Measurements from ENCODE around the gene FKBP1C.
"Not testable (repeated sequence)": the region's sequence is repeated elsewhere in the genome, so short reads cannot be mapped to it uniquely, and the experiment has no call there.

The FKBP1C gene

GRCh38 chr6:63211343-63211742 lies at the start of gene FKBP1C:
FKBP1C (plus strand) TSS chr6:63211469.
- DNase-seq: not testable (repeated sequence)

DNA sequence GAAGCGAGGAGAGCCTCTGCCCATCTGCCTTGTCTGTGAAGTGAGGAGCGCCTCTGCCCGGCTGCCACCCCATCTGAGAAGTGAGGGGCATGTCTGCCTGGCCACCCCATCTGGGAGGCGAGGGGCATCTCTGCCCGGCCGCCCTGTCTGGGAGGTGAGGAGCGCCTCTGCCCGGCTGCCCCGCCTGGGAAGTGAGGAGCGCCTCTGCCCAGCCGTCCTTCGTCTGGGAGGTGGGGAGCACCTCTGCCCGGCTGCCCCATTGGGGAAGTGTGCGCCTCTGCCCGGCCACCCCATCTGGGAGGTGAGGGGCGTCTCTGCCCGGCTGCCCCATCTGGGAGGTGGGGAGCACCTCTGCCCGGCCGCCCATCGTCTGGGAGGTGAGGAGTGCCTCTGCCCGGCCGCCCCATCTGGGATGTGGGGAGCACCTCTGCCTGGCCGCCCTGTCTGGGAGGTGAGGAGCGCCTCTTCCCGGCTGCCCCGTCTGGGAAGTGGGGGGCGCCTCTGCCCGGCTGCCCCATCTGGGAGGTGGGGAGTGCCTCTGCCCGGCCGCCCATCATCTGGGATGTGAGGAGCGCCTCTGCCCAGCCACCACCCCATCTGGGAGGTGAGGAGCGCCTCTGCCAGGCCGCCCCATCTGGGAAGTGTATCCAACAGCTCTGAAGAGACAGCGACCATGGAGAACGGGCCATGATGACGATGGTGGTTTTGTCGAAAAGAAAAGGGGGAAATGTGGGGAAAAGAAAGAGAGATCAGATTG lies 47.0 kb upstream of the FKBP1C start:
- not testable (repeated sequence) for DNase-seq

- no peak for DNase-seq
These were observed 37.1 kb upstream of the FKBP1C start for GRCh38 chr6:63174173-63174572.

- no peak for DNase-seq
These were observed 35.1 kb upstream of the FKBP1C start for GRCh38 chr6:63176181-63176580.

- DNase-seq: no peak
These were observed 30.9 kb upstream of the FKBP1C start for GRCh38 chr6:63180367-63180766.

- DNase-seq: no peak
These were observed 24.3 kb upstream of the FKBP1C start for GRCh38 chr6:63186970-63187369.

DNA sequence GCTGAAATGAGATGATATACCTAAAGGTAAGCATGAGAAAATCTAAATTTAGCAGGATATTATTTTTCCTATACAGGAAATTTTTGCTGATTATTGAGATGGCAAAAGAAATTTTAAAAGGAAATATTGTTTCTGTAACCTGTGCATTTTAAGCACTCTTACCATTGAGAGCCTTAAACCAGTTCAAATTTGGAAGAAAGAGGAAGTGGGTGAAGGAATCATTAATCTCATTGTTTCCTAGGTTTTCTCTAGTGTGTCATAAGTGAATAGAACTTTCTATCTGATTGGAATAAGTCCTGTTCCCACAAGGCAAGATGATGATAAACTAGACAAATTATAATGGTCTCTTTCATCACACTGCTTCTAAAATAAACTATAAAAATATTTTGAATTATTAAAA lies 22.4 kb upstream of the FKBP1C start:
- DNase-seq: no peak

- DNase-seq: no peak
These were observed 17.9 kb upstream of the FKBP1C start for GRCh38 chr6:63193324-63193723.

DNA sequence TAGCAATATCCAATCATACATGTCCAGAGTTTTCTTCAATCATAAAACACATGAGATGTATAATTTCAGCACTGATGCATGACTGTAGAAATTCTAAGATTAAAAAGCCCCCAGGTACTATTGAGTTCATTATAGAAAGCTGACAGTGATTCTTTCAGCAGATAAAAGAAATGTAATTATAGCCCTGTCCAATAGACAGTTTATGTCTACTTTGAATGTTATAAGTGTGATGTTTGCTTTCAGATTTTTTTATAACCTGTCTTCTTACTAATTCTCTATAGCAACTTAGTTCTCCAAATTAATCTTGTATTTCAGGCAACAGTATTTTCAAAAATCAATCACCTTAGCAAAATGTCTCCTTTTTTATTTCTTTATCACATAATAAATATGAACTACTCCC lies 13.5 kb upstream of the FKBP1C start:
- DNase-seq: no peak

GRCh38 chr6:63213325-63213724 lies 2.1 kb downstream of the FKBP1C start:
- DNase-seq: no peak

GRCh38 chr6:63214816-63215215 lies 3.5 kb downstream of the FKBP1C start:
- no peak for DNase-seq

GRCh38 chr6:63224179-63224578 lies 12.9 kb downstream of the FKBP1C start:
- no peak for DNase-seq

GRCh38 chr6:63225987-63226386 lies 14.7 kb downstream of the FKBP1C start:
- not testable (repeated sequence) for DNase-seq

DNA sequence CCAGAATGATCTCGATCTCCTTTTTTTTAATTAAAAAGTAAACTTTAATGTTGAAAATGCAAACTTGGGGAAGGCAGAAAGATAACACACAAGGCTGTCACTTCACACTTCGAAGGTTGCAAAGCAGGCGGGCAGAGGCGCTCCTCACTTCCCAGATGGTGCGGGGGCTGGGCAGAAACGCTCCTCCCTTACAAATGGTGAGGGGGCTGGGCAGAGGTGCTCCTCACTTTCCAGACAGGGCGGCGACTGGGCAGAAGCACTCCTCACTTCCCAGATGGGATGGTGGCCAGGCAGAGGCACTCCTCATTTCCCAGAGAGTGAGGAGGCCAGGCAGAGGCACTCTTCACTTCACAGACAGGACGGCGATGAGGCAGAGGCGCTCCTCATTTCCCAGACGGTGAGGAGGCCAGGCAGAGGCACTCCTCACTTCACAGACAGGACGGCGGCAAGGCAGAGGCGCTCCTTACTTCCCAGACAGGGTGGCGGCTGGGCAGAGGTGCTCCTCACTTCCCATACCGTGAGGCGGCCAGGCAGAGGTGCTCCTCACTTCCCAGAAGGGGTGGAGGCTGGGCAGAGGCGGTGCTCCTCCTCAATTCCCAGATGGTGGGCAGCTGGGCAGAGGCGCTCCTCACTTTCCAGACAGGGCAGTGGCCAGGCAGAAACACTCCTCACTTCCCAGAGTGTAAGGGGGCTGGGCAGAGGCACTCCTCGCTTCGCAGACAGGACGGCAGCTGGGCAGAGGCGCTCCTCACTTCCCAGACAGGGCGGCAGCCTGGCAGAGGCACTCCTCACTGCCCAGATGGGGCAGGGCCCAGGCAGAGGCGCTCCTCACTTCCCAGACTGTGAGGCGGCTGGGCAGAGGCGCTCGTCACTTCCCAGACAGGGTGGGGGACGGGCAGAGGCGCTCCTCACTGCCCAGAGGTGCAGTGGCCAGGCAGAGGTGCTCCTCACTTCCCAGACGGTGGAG lies 16.9 kb downstream of the FKBP1C start:
- not testable (repeated sequence) for DNase-seq

DNA sequence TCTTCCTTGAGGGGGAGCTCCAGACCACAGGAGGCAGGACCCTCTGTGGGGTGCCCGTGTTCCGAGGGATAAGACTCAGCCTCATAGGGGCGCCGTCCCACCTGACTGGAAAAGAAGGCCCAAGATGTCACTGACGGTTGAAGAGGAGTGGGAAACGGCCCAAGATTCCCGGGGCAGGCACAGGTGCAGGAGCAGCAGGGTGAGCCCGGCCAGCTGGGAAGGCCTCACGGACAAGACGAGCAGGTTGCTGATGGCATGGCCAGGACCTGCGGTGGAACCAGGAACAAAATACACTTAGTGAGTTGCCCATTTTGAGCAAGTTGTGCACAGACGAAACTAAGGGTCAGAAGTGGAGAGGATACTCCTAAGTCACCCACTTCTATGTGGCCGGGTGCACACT lies 18.8 kb downstream of the FKBP1C start:
- DNase-seq: not testable (repeated sequence)

DNA sequence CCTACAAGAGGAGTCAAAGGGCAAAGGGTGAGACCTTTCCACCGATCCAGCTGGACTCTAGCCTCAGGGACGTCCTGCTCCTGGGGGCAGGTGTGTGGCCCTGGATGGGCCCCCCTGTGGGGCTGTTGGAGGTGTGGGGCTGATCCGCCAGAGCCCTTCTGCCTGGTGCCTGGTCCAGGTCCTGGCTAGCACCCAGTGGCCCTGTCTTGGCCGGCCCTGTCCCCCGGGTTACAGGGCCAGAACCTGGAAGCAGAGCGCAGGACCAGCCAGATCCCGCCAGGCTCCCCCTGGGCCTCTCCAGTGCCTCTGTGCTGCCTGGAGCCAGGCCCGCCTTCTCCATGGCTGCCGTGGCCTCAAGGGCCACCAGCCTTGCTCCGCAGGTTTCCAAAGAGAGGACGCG lies 19.2 kb downstream of the FKBP1C start:
- not testable (repeated sequence) for DNase-seq

- no peak for DNase-seq
These were observed 25.1 kb downstream of the FKBP1C start for GRCh38 chr6:63236398-63236817.

DNA sequence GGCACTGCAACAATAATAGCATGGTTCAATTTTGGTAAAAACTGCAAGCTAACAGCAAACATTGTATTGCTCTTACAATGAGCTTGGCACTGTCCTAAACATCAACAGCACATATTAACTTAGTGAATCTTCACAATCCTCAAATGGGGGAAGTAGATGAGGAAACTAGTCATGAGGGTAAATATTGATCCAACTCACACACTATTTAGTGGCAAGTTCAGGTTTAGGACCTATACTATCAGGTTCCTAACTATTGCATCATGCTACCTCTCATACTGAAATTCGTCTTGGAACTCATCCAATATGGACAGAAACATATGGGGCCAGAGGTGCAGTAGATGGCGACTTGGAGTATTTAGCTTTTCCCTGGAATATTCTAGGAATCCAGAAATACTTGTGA lies 34.2 kb downstream of the FKBP1C start:
- no peak for DNase-seq

GRCh38 chr6:63245909-63246308 lies 34.6 kb downstream of the FKBP1C start:
- DNase-seq: no peak

DNA sequence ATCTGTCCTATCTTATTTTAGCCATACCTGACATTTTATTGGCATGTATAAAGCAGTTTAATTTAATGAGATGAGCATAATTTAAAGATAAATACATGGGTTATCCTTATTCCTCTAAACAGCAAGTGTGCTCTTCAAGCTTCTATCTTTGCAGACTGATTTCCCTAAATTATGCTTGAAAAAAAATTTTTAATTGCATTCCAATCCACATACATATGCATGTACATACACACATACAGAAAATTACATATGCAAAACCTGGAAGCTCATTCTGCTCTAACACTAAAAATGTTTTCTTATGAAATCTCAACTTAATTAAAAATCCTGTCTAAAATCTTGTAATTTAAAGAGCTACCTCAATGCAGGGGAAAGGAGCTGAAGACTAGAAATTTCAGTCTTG lies 35.3 kb downstream of the FKBP1C start:
- no peak for DNase-seq

- DNase-seq: no peak
These were observed 38.7 kb downstream of the FKBP1C start for GRCh38 chr6:63249875-63250482.

GRCh38 chr6:63259153-63259552 lies 47.9 kb downstream of the FKBP1C start:
- DNase-seq: no peak

- no peak for DNase-seq
These were observed 50.6 kb downstream of the FKBP1C start for GRCh38 chr6:63261820-63262219.
